Globus pallidus (tissue), 1 donor: ENCODE results near the gene SCGB1C1.

Experiments used
- DNase-seq: peaks from one replicate; pipeline ENCODE4 v3.0.0-alpha.2; 2015; ENCODE audit warnings: low spot score

Gene SCGB1C1

DNA sequence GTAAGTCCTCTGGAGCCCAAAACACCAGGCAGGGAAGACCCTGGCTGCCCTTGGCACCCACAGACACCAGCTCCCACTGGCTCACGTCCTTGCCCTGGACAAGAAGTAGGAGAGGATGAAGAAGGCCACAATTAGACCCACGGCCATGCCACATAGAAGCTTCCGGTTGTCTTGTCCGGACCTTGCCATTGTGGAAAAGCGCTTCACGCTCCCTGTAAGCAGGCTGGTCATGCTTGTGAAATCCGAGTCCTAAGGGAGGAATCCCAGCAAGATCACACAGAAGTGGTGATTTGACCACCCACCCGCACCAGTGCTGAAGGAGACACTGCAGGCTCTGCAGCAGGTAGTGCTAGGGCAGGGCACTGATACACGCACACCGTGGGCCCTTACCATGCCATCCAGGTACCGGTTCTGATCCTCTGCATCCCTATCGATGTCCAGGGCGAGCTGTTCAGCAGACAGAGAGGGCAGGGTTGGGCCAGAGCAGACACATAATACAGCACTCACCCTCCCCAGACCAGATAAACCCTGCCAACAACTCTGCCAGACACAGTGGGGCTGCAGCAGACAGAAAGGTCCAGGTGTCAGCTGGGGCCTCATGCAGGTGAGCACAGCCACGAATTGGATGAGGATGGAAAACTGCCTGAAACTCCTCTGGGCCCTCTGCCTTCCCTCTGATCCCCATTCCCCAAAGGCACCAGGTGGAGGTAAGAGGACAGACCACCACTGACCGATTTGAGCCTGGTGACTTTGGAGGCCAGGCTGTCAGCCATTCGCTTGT is 12.5 kb downstream of the SCGB1C1 start:
- no peak for DNase-seq

DNA sequence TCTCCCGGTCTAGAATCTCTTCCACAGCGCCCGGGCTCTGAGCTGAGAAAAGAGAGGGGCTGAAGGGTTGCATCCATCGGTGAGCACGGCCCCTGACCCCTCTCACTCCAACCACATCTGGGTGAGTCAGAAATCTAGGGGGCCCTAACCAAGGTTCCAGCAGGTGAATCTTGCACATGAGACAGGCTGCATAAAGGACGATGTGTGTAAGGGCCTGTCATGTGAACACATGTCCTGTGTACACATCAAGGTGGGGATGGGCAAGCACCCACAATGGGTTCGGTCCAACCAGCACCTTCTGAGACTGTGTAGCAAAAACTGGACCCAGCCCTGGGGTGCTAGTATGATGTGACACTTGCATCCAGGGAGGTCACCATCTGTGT is 13.1 kb downstream of the SCGB1C1 start:
- DNase-seq, result no peak

- no peak for DNase-seq
Measured at GRCh38 chr11:206526-207207, 13.8 kb downstream of the SCGB1C1 start.

DNA sequence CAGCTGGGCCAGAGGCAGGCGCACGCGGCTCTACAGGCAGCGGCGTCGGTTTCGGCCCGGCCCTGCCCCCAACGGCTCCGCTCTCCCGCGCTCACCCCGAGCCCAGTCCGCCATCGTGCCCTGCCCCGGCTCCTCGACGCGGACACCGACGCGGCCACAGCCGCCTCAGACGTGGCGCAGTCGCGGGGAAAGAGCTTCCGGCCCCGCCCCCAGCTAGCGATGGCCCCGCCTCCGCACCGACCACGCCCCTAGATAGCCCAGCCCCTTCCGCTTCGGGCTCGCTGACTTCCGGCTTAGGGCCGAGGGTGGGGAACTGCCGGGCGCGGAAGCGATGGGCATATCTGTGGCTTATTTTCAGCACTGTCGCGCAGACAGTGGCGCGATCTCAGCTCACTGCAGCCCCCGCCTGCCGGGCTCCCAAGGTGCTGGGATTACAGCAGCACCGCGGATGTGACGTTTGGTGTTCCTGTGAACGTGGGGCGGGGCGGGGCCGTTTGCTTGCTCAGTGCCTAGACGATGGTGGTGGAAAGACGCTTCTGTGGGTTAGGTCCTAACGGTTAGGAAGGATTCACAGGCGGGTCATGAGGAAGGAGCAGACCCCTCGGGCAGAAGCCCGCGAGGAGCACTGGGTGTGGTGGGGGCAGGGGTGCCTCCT is 14.5 kb downstream of the SCGB1C1 start, which contains the start of the genes BET1L and RIC8A:
Gene BET1L (minus strand): TSS at position 192 of the 655 bp plus-strand sequence. CDS start 78 bp downstream, at position 114.
Gene RIC8A (plus strand): TSS at position 501 of the 655 bp plus-strand sequence. CDS start 1,147 bp downstream, outside the sequence.
- DNase-seq, result peak; percentile 97

GRCh38 chr11:207863-208180 is 14.9 kb downstream of the SCGB1C1 start:
- DNase-seq, result peak; percentile 46

- DNase-seq, result peak; percentile 65
Measured at GRCh38 chr11:208181-208916, 15.5 kb downstream of the SCGB1C1 start.

DNA sequence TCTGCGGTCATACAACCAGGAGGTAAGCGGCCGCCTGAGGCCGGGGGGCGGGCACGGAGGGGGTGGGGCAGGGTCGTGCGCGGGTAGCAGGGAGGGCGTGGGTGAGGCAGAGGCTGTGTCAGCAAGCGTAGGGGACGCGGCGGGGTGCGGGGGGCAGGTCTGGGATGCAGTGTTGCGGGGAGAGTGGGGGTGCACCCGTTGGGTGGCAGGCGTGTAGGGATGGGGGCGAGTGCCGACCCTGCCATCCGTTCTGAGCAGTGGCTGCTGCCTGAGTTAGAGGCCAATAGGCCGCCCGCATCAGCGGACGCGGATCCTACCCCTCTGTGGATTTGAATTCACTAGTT is 16.0 kb downstream of the SCGB1C1 start:
- DNase-seq, result no peak

GRCh38 chr11:209275-210121 is 16.6 kb downstream of the SCGB1C1 start:
- no peak for DNase-seq

GRCh38 chr11:210122-210802 is 17.4 kb downstream of the SCGB1C1 start:
- no peak for DNase-seq

GRCh38 chr11:210803-211180 is 17.9 kb downstream of the SCGB1C1 start:
- DNase-seq, result no peak

DNA sequence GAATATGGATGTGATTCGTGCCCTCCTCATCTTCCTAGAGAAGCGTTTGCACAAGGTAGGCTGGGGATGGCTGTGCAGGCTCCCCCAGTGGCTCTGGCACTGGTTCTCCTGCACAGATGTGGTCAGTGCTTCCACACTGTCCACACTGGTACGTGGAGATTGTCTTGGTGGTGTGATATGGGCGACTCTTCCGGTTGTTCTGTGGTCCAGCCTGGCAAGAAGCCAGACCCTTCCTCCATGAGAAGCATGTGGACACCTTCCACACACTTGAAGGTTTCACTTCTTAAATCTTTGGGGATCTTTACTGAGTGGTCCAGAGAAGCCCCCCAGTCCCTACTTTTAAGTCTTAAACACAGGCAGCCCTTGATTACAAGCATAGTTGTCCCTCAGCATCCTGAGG is 18.4 kb downstream of the SCGB1C1 start:
- DNase-seq, result no peak

DNA sequence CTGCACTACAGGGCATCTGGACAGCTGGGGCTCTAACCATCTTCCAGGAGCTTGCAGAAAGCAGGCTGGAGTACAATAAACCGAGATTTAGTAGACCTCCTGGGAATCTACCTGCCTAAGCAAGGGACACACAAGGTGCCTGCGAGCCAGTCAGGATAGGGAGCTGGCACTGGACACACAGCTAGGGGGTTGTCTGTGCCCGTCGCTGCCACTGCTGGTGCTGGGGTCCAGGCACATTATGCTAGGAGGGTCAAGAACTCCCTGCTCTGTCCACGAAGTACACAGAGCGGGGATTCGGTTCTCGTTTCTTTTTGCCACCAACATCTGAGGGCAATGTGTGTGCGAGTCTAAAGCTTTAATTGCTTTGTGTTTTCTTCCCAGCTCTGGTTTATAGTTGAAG is 18.9 kb downstream of the SCGB1C1 start:
- DNase-seq, result no peak

- DNase-seq, result no peak
Measured at GRCh38 chr11:212150-213100, 19.5 kb downstream of the SCGB1C1 start.

DNA sequence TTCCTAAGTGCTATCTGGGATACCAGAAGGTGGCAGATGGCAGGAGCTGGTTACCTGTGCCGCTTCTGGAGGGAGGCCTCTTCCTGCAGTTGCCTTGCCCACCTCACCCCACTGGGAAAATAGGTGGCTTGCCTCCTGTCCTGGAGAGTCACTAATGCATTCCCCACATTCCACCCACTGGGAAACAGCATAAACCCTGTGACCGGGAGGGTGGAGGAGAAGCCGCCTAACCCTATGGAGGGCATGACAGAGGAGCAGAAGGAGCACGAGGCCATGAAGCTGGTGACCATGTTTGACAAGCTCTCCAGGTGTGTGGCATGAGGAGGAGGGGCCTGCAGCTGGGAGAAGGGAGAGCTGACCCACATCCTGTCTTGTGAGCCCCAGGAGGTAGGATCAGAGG is 20.2 kb downstream of the SCGB1C1 start:
- DNase-seq, result no peak

DNA sequence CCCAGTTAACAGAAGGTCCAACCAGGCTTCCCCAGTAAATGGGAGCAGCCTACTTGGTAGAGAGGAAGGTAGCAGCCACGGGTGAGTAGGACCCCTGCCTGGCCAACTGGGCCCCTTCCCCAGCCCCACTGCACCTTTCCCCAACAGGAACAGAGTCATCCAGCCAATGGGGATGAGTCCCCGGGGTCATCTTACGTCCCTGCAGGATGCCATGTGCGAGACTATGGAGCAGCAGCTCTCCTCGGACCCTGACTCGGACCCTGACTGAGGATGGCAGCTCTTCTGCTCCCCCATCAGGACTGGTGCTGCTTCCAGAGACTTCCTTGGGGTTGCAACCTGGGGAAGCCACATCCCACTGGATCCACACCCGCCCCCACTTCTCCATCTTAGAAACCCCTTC is 21.2 kb downstream of the SCGB1C1 start:
- DNase-seq, result no peak

- no peak for DNase-seq
Measured at GRCh38 chr11:215581-216037, 22.7 kb downstream of the SCGB1C1 start.

- no peak for DNase-seq
Measured at GRCh38 chr11:216081-216974, 23.4 kb downstream of the SCGB1C1 start.

- no peak for DNase-seq
Measured at GRCh38 chr11:217704-218103, 24.8 kb downstream of the SCGB1C1 start.
